Breast epithelium (tissue), 3 donors: ENCODE results near the gene DOK5.

Experiments
- CTCF ChIP-seq, 3 donors: fragments of 450-650 bp; IDR thresholded peaks; one replicate each; pipeline ENCODE4 v1.5.1; 2016 to 2017; ENCODE audit warnings: antibody characterized with exemption in 3 of 3, mild to moderate bottlenecking in 3 of 3, moderate library complexity in 3 of 3
- POLR2A ChIP-seq: fragments of 450-650 bp; IDR thresholded peaks from one replicate; pipeline ENCODE4 v1.6.1; 2016; ENCODE audit warnings: antibody characterized with exemption, mild to moderate bottlenecking, moderate library complexity

- TF ChIP-seq POLR2A: no peak
- no peak for TF ChIP-seq CTCF (IDR thresholded peaks at IDR 0.05)
Observed at GRCh38 chr20:54577637-54578036, 102.2 kb downstream of the DOK5 start.
